ENCODE data around the gene CYP8B1.

Gene CYP8B1

GRCh38 chr3:42906070-42906847 is 30.6 kb upstream of the CYP8B1 start, which contains the start of gene ZNF662:
Gene ZNF662 (plus strand): TSS chr3:42906142. CDS start chr3:42908115, 1,973 bp downstream.
- DNase-seq (ENCODE audit: low read depth): no peak
- H3K4me3 ChIP-seq (ENCODE audit: low read length): peak within 1 kb of the TSS; percentile 53
- no peak for TF ChIP-seq CTCF (conservative IDR thresholded peaks at IDR 0.05; ENCODE audit: low read depth, low read length)

- peak overlapping the region; percentile 53 for H3K4me3 ChIP-seq (ENCODE audit: low read length)
- TF ChIP-seq CTCF (conservative IDR thresholded peaks at IDR 0.05; ENCODE audit: low read depth, low read length): no peak
- DNase-seq (ENCODE audit: low read depth): no peak
Observed at GRCh38 chr3:42905740-42906069, 30.0 kb upstream of the CYP8B1 start.

- DNase-seq (ENCODE audit: low read depth): no peak
- TF ChIP-seq CTCF (conservative IDR thresholded peaks at IDR 0.05; ENCODE audit: low read depth, low read length): no peak
- no peak overlapping the region for H3K4me3 ChIP-seq (ENCODE audit: low read length)
Observed at GRCh38 chr3:42904076-42904475, 28.4 kb upstream of the CYP8B1 start.

GRCh38 chr3:42902257-42902656 is 26.6 kb upstream of the CYP8B1 start:
- TF ChIP-seq CTCF (conservative IDR thresholded peaks at IDR 0.05; ENCODE audit: low read depth, low read length): no peak
- no peak overlapping the region for H3K4me3 ChIP-seq (ENCODE audit: low read length)

GRCh38 chr3:42901073-42901415 is 25.4 kb upstream of the CYP8B1 start:
- no peak for TF ChIP-seq CTCF (conservative IDR thresholded peaks at IDR 0.05; ENCODE audit: low read depth, low read length)
- H3K4me3 ChIP-seq (ENCODE audit: low read length): no peak overlapping the region
- no peak for DNase-seq (ENCODE audit: low read depth)

More at GRCh38 chr3:42902257-42902656, 26.6 kb upstream of the CYP8B1 start:
- no peak for DNase-seq (ENCODE audit: low read depth)

DNA sequence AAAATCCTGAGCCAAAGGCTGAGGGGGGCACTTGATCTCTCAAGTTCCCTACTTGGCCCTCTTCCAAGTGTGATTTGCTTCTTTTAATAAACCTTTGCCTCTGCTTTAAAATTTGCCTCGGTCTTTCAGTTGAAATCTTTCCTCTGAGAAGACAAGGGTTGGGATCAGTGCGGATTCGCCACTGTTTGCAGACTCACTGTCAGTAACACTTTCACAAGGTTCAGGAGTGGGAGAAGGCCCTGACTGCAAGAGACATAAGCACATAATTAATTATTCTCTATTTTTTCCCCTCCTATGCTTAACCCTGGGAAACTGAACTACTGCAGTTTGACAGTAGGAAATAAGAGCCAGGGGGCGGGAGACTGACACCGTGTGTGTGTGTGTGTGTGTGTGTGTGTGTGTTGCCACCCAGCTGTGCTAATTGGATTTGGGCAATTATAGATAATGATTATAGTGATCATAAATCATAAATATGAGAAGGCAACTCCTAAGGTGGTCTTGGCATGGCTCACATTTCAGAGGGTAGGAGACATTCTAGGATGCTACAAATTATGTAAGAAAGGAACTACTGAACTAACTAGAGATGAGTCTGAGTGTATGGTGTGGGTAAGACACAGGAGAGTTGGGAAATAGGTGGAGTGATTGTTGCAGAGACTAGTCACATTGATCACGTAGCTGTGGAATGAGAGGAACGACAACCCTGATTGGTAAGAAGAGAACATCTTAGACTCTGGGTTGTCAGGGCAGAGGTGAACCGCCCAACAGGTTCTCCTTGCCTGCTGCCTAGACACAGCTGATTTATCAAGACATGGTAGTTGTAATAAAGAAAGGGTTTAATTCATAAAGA is 24.8 kb upstream of the CYP8B1 start:
- no peak for DNase-seq (ENCODE audit: low read depth)
- H3K4me3 ChIP-seq (ENCODE audit: low read length): no peak overlapping the region
- TF ChIP-seq CTCF (conservative IDR thresholded peaks at IDR 0.05; ENCODE audit: low read depth, low read length): no peak

Measured in retinal pigment epithelial cell (primary cell).